ENCODE data around the gene PLA2G3.

DNA sequence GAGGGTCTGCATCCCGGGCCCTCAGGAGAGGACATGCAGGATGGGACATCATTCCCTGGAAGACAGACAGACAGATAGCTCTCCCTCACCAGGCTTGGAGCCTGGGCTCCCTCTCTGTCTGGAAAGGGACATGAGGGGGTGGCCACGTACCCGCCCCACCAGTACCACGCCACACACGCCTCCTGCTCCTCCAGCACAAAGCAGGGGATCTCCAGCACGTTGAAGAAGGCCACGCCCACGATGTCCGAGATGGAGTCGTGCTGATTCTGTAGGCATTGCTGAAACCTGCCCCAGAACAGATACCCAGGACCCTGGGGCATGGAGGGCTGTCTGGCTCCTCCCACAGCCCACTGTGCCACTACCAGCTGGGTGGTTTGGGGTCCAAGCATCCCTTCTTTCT, 2.2 kb downstream of the PLA2G3 start:
- TF ChIP-seq, protein P1, sequence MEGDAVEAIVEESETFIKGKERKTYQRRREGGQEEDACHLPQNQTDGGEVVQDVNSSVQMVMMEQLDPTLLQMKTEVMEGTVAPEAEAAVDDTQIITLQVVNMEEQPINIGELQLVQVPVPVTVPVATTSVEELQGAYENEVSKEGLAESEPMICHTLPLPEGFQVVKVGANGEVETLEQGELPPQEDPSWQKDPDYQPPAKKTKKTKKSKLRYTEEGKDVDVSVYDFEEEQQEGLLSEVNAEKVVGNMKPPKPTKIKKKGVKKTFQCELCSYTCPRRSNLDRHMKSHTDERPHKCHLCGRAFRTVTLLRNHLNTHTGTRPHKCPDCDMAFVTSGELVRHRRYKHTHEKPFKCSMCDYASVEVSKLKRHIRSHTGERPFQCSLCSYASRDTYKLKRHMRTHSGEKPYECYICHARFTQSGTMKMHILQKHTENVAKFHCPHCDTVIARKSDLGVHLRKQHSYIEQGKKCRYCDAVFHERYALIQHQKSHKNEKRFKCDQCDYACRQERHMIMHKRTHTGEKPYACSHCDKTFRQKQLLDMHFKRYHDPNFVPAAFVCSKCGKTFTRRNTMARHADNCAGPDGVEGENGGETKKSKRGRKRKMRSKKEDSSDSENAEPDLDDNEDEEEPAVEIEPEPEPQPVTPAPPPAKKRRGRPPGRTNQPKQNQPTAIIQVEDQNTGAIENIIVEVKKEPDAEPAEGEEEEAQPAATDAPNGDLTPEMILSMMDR (conservative IDR thresholded peaks at IDR 0.05; ENCODE audit: low read length), result no peak
- TF ChIP-seq EZH2phosphoT487 (IDR thresholded peaks at IDR 0.05; ENCODE audit: borderline replicate concordance), result no peak
